ENCODE results near the gene CAPN11.

GRCh38 chr6:44229376-44230033, 70.9 kb downstream of the CAPN11 start:
- no peak for TF ChIP-seq REST (IDR thresholded peaks at IDR 0.05; ENCODE audit: low read depth, low read length)
- TF ChIP-seq SREBF2 (IDR thresholded peaks at IDR 0.05; ENCODE audit: low read length), result no peak
- TF ChIP-seq CTCF (IDR thresholded peaks at IDR 0.05 in 2 of 3, conservative IDR thresholded peaks at IDR 0.05 in 1 of 3; ENCODE audit: control insufficient read depth in 2 of 3, extremely low read depth in 1 of 3, insufficient read depth in 1 of 3, low read depth in 3 of 3, low read length in 3 of 3), result no peak
- no peak for TF ChIP-seq ZNF274 (IDR thresholded peaks at IDR 0.05; ENCODE audit: insufficient read depth, insufficient read length)
- no peak for TF ChIP-seq RBBP5 (conservative IDR thresholded peaks at IDR 0.05)
- no peak for TF ChIP-seq CREB1 (IDR thresholded peaks at IDR 0.05; ENCODE audit: low read depth)
- TF ChIP-seq TAF1 (IDR thresholded peaks at IDR 0.05; ENCODE audit: borderline replicate concordance, low read depth, low read length), result no peak
- no peak for TF ChIP-seq ZSCAN29 (IDR thresholded peaks at IDR 0.05)
- no peak for TF ChIP-seq CREM (IDR thresholded peaks at IDR 0.05; ENCODE audit: low read depth)
- no peak for TF ChIP-seq POLR2A (IDR thresholded peaks at IDR 0.05; ENCODE audit: low read depth, low read length)
- no peak for TF ChIP-seq USF1 (IDR thresholded peaks at IDR 0.05; ENCODE audit: borderline replicate concordance, extremely low read length, insufficient read depth, low read depth, low read length)
- no peak for TF ChIP-seq TCF12 (IDR thresholded peaks at IDR 0.05; ENCODE audit: low read depth, low read length)
- no peak for TF ChIP-seq MXI1 (IDR thresholded peaks at IDR 0.05; ENCODE audit: low read depth, low read length)
- TF ChIP-seq CBX5 (IDR thresholded peaks at IDR 0.05; ENCODE audit: low read depth), result no peak

Data from GM12878 (cell line).